GM06990 (cell line): ENCODE data around the gene GFRA1.

Experiments used
- DNase-seq: peaks from one replicate; pipeline ENCODE4 v3.0.0-alpha.2; 2011; ENCODE audit not compliant: insufficient read length; ENCODE audit errors: extremely low read depth
- H3K27me3 ChIP-seq: replicated peaks from 2 replicates; pipeline ENCODE4 v1.6.0; 2011; ENCODE audit warnings: low read length; ENCODE audit not compliant: control insufficient read depth, insufficient read depth
- H3K36me3 ChIP-seq: 2 replicates; pipeline ENCODE4 v1.5.1; 2011; ENCODE audit warnings: low read length; ENCODE audit not compliant: control insufficient read depth, insufficient read depth
- H3K4me3 ChIP-seq: replicated peaks from 2 replicates; pipeline ENCODE4 v1.5.1; 2011; ENCODE audit warnings: low read depth, mild to moderate bottlenecking, control low read depth, low read length
- TF ChIP-seq, protein P1 (sequence below): IDR thresholded peaks from 2 replicates; pipeline ENCODE4 v1.5.1; 2011; ENCODE audit warnings: low read length, control low read depth, mild to moderate bottlenecking, inconsistent platforms; ENCODE audit not compliant: insufficient read depth, poor library complexity, severe bottlenecking

GFRA1 gene

GRCh38 chr10:116163333-116164131 is 109.5 kb downstream of the GFRA1 start:
- no peaks in the 10 kb centered on the region for H3K36me3 ChIP-seq
- no peak overlapping the region for H3K4me3 ChIP-seq
- no peak for DNase-seq
- TF ChIP-seq, protein P1, sequence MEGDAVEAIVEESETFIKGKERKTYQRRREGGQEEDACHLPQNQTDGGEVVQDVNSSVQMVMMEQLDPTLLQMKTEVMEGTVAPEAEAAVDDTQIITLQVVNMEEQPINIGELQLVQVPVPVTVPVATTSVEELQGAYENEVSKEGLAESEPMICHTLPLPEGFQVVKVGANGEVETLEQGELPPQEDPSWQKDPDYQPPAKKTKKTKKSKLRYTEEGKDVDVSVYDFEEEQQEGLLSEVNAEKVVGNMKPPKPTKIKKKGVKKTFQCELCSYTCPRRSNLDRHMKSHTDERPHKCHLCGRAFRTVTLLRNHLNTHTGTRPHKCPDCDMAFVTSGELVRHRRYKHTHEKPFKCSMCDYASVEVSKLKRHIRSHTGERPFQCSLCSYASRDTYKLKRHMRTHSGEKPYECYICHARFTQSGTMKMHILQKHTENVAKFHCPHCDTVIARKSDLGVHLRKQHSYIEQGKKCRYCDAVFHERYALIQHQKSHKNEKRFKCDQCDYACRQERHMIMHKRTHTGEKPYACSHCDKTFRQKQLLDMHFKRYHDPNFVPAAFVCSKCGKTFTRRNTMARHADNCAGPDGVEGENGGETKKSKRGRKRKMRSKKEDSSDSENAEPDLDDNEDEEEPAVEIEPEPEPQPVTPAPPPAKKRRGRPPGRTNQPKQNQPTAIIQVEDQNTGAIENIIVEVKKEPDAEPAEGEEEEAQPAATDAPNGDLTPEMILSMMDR, result no peak
- H3K27me3 ChIP-seq, result no peaks in the 10 kb centered on the region

DNA sequence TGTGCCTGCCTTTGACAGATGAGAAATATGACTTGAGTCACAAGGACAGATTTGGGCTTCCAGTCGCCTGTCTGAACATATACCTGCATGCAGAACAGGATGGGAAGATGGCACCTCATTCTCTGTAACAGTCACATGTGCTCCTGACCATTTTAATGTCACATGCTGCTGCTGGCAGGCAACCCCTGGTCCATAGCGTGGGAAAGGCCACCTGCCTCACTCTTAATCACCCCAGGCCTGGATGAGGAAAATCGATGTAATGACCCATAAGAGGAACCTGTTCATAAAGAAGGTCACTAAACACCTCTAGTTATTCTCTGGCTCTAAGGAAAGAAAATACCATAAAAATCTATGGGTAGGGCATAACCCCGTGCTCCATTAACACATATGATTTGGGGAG is 110.2 kb downstream of the GFRA1 start:
- TF ChIP-seq, protein P1, result no peak
- Histone ChIP-seq H3K36me3 (no peaks in the 10 kb centered on the region), H3K4me3 (no peak overlapping the region), H3K27me3 (no peaks in the 10 kb centered on the region)
- DNase-seq, result no peak

GRCh38 chr10:116160271-116160670 is 112.7 kb downstream of the GFRA1 start:
- no peaks in the 10 kb centered on the region for H3K36me3 ChIP-seq
- no peak for DNase-seq
- TF ChIP-seq, protein P1, result no peak
- no peak overlapping the region for H3K4me3 ChIP-seq
- H3K27me3 ChIP-seq, result no peaks in the 10 kb centered on the region

DNA sequence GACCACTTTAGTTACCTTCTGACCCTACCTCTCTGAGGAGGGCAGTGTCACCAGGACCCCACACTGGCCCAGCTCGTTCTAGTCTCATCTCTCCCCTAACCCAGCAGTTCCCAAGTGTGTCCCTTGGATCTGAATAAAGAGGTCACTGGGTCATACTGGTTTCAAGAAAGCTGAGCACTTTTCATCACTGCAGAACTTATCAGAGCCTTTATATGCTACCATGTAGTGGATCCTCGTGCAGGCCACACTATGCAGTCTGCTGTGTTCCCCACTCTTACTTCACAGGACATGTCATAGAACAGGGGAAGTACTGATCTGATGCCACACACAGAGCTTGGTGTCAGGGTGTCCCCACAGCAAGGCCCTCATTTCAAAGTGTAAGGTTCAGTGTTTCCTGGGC is 113.8 kb downstream of the GFRA1 start:
- no peak for DNase-seq
- H3K4me3 ChIP-seq, result no peak overlapping the region
- TF ChIP-seq, protein P1, result no peak
- no peaks in the 10 kb centered on the region for H3K27me3 ChIP-seq
- no peaks in the 10 kb centered on the region for H3K36me3 ChIP-seq

DNA sequence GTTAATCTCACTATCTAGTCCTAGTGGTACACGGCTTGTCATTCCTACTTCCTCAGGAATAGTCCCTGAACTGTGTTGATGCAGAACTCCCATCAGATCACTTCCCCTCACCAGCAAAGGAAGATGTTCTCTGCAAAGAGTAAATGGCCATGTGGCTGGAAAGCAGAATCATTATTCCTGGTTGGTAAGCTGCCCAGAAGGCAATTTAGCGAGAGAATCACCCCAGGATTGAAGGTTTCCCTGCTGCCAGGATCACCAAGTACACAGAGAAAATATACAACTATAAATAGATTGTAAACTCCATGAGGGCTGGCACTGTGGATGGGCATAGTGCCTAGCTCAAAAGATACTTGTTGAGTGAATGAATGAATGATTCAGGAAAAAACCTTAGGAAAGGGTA is 115.0 kb downstream of the GFRA1 start:
- H3K27me3 ChIP-seq, result no peaks in the 10 kb centered on the region

More for the DNA sequence above, 115.0 kb downstream of the GFRA1 start:
- DNase-seq, result no peak
- Histone ChIP-seq H3K4me3 (no peak overlapping the region), H3K36me3 (no peaks in the 10 kb centered on the region)
- TF ChIP-seq, protein P1, result no peak
